Neural cell (in vitro differentiated cells): ENCODE data around the gene DNHD1. TPM values are rescaled to one million over a fixed set of nuclear protein-coding genes. Genes with fewer than 3 reads are reported as not detected.

ENCODE experiments used
- H2AFZ ChIP-seq: fragments of 200-600, 300-800 bp; sonication (generic), shearing (Covaris generic); 2 replicates; pipeline ENCODE4 v1.6.0; 2014; ENCODE audit warnings: low read depth, mild to moderate bottlenecking, antibody characterized with exemption, low read length, moderate library complexity
- H3F3A ChIP-seq: fragments of 200-600 bp; shearing (Covaris generic); 2 replicates; pipeline ENCODE4 v1.6.1; 2016; ENCODE audit warnings: mild to moderate bottlenecking, moderate library complexity, mixed read lengths, antibody characterized with exemption, low read length; ENCODE audit not compliant: insufficient read depth, poor library complexity, severe bottlenecking
- H3K27ac ChIP-seq: fragments of 200-600, 300-800 bp; sonication (generic), shearing (Covaris generic); 2 replicates; pipeline ENCODE4 v1.5.1; 2014; ENCODE audit warnings: mild to moderate bottlenecking, low read length, moderate library complexity
- H3K27me3 ChIP-seq: fragments of 300-800, 200-600 bp; sonication (generic), shearing (Covaris generic); 2 replicates; pipeline ENCODE4 v1.6.0; 2014; ENCODE audit warnings: mild to moderate bottlenecking, low read depth, low read length, moderate library complexity; ENCODE audit not compliant: insufficient read depth
- H3K36me3 ChIP-seq: fragments of 300-800, 200-600 bp; sonication (generic), shearing (Covaris generic); 2 replicates; pipeline ENCODE4 v1.5.1; 2014; ENCODE audit warnings: mild to moderate bottlenecking, antibody characterized with exemption, low read length, moderate library complexity; ENCODE audit not compliant: insufficient read depth
- H3K4me2 ChIP-seq: fragments of 300-800, 200-600 bp; sonication (generic), shearing (Covaris generic); 2 replicates; pipeline ENCODE4 v1.6.0; 2014; ENCODE audit warnings: mild to moderate bottlenecking, low read length
- H3K4me3 ChIP-seq: fragments of 300-800, 200-600 bp; sonication (generic), shearing (Covaris generic); 2 replicates; pipeline ENCODE4 v1.5.1; 2014; ENCODE audit warnings: mild to moderate bottlenecking, low read length, moderate library complexity
- H3K79me2 ChIP-seq: fragments of 200-600 bp; shearing (Covaris generic); replicated peaks from 2 replicates; pipeline ENCODE4 v1.6.0; 2014; ENCODE audit warnings: mild to moderate bottlenecking, low read length, moderate library complexity; ENCODE audit not compliant: insufficient read depth
- H3K9ac ChIP-seq: fragments of 300-800, 200-600 bp; sonication (generic), shearing (Covaris generic); 2 replicates; pipeline ENCODE4 v1.6.1; 2016; ENCODE audit warnings: mild to moderate bottlenecking, low read length, mixed read lengths
- H3K9me2 ChIP-seq: fragments of 200-600 bp; shearing (Covaris generic); 2 replicates; pipeline ENCODE4 v1.6.1; 2016; ENCODE audit warnings: mild to moderate bottlenecking, low read length, mixed read lengths; ENCODE audit not compliant: insufficient read depth
- H3K9me3 ChIP-seq: fragments of 200-600, 300-800 bp; sonication (generic), shearing (Covaris generic); 2 replicates; pipeline ENCODE4 v1.6.1; 2016; ENCODE audit warnings: mild to moderate bottlenecking, mixed run types, low read length, moderate library complexity, mixed read lengths
- H4K20me1 ChIP-seq: fragments of 200-600 bp; shearing (Covaris generic); 2 replicates; pipeline ENCODE4 v1.6.1; 2016; ENCODE audit warnings: mild to moderate bottlenecking, mixed run types; ENCODE audit not compliant: insufficient read depth
- CTCF ChIP-seq: fragments of 450-650 bp; IDR thresholded peaks from 2 replicates; pipeline ENCODE4 v1.5.1; 2014; ENCODE audit warnings: antibody characterized with exemption, mild to moderate bottlenecking, moderate library complexity; ENCODE audit not compliant: poor library complexity, severe bottlenecking
- EP300 ChIP-seq: fragments of 450-650 bp; conservative IDR thresholded peaks from 2 replicates; pipeline ENCODE4 v1.6.1; 2014; ENCODE audit warnings: antibody characterized with exemption, mild to moderate bottlenecking, moderate library complexity; ENCODE audit not compliant: poor library complexity, severe bottlenecking
- EZH2 ChIP-seq: fragments of 200-600, 300-800 bp; shearing (Covaris generic), sonication (generic); IDR thresholded peaks from 2 replicates; pipeline ENCODE4 v1.6.1; 2014; ENCODE audit warnings: antibody characterized with exemption, low read length, borderline replicate concordance, mild to moderate bottlenecking; ENCODE audit not compliant: insufficient read depth, poor library complexity, severe bottlenecking
- MXI1 ChIP-seq: fragments of 450-650 bp; conservative IDR thresholded peaks from 2 replicates; pipeline ENCODE4 v1.6.1; 2014; ENCODE audit warnings: antibody characterized with exemption, mild to moderate bottlenecking; ENCODE audit not compliant: poor library complexity, severe bottlenecking
- POLR2AphosphoS5 ChIP-seq: IDR thresholded peaks from 2 replicates; pipeline ENCODE4 v1.6.1; 2012
- RAD21 ChIP-seq: fragments of 450-650 bp; conservative IDR thresholded peaks from 2 replicates; pipeline ENCODE4 v1.6.1; 2014; ENCODE audit warnings: antibody characterized with exemption, mild to moderate bottlenecking, moderate library complexity
- REST ChIP-seq: IDR thresholded peaks from 2 replicates; pipeline ENCODE4 v1.6.1; 2012; ENCODE audit warnings: borderline replicate concordance
- SMC3 ChIP-seq: fragments of 450-650 bp; conservative IDR thresholded peaks from 2 replicates; pipeline ENCODE4 v1.6.1; 2014; ENCODE audit warnings: antibody characterized with exemption, mild to moderate bottlenecking, moderate library complexity; ENCODE audit not compliant: poor library complexity
- TAF1 ChIP-seq: IDR thresholded peaks from 2 replicates; pipeline ENCODE4 v1.6.1; 2012; ENCODE audit warnings: low read depth
- polyA plus RNA-seq: library from polyadenylated mRNA; depleted of rRNA; stranded (reverse); fragments of >200 nt; gene quantifications from 2 replicates; pipeline ENCODE4 v1.2.3, GENCODE V29; 2014

The DNHD1 gene
- polyA plus RNA-seq, 1 donor from 2014 or later: 5.1 TPM

DNA sequence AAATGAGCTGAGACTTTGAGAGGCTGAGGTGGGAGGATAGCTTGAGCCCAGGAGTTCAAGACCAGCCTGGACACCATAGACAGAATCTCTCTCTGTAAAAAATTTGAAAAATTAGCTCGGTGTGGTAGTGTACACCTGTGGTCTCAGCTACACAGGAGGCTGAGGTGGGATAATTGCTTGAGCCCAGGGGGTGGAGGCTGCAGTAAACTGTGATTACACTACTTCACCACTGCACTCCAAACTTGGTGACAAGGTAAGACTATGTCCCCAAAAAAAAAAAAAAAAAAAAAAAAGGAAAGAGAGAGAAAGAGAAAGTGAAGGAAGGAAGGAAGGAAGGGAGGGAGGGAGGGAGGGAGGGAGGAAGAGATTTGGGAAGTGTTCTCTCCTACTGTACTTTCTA is 81.1 kb downstream of the DNHD1 start:
- Histone ChIP-seq H3K4me3 (no peak overlapping the region), H3K9me2 (no peaks in the 10 kb centered on the region), H3K4me2 (no peak overlapping the region), H3F3A (no peaks in the 10 kb centered on the region), H3K27me3 (no peaks in the 10 kb centered on the region), H3K27ac (no peak overlapping the region), H4K20me1 (no peaks in the 10 kb centered on the region), H3K79me2 (no peaks in the 10 kb centered on the region), H3K9me3 (peaks cover 4% of the 10 kb centered on the region), H3K36me3 (no peaks in the 10 kb centered on the region), H2AFZ (no peak overlapping the region), H3K9ac (no peak overlapping the region)
- TF ChIP-seq REST: no peak
- TF ChIP-seq EZH2: no peak
- no peak for TF ChIP-seq RAD21
- TF ChIP-seq MXI1: no peak
- no peak for TF ChIP-seq CTCF
- TF ChIP-seq POLR2AphosphoS5: no peak
- no peak for TF ChIP-seq EP300

DNA sequence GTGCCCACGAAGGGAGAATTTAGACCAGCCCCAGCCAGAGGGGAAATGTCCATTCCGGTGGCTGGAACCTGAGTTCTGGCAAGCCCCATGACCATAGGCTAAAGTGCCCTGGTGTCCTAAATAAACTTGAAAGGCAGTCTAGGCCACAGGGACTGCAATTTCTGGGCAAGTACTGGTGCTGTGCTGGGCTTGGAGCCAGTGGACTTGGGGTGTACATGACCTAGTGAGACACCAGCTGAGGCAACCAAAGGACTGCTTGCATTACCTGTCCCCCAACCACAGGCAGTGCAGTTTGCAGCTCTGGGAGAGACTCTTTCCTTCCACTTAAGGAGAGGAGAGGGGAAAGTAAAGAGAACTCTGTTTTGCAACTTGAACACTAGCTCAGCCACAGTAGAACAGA is 82.6 kb downstream of the DNHD1 start:
- Histone ChIP-seq H3K79me2 (no peaks in the 10 kb centered on the region), H4K20me1 (no peaks in the 10 kb centered on the region), H3K27ac (no peak overlapping the region)

More for the DNA sequence above, 82.6 kb downstream of the DNHD1 start:
- no peak for TF ChIP-seq CTCF
- TF ChIP-seq EP300: no peak
- TF ChIP-seq SMC3: no peak
- TF ChIP-seq EZH2: no peak
- TF ChIP-seq POLR2AphosphoS5: no peak
- no peak for TF ChIP-seq REST
- TF ChIP-seq TAF1: no peak
- no peak for TF ChIP-seq MXI1
- TF ChIP-seq RAD21: no peak
- Histone ChIP-seq H3K9me2 (no peaks in the 10 kb centered on the region), H3K9me3 (peaks cover 8% of the 10 kb centered on the region), H3K4me3 (no peak overlapping the region), H3K4me2 (no peak overlapping the region), H3K9ac (no peak overlapping the region), H3K27me3 (no peaks in the 10 kb centered on the region), H3F3A (no peaks in the 10 kb centered on the region), H3K36me3 (no peaks in the 10 kb centered on the region), H2AFZ (no peak overlapping the region)
